Mesenchymal stem cell (in vitro differentiated cells and primary cell): Measurements from ENCODE around the gene CEP70.

Experiments used
- DNase-seq: peaks from one replicate; pipeline ENCODE4 v3.0.0-alpha.2; 2013
- H2AFZ ChIP-seq: one replicate; pipeline ENCODE4 v1.6.1; 2013; ENCODE audit warnings: low read depth, mild to moderate bottlenecking, control low read depth, inconsistent platforms, low read length, moderate library complexity
- H2AK5ac ChIP-seq: 2 replicates; pipeline ENCODE4 v1.6.1; 2013; ENCODE audit warnings: low read length, moderate library complexity, mild to moderate bottlenecking, inconsistent platforms; ENCODE audit not compliant: severe bottlenecking
- H2BK120ac ChIP-seq: one replicate; pipeline ENCODE4 v1.6.1; 2013; ENCODE audit warnings: low read depth, mild to moderate bottlenecking, inconsistent platforms, low read length, moderate library complexity
- H2BK12ac ChIP-seq, 2 experiments: one replicate each; pipeline ENCODE4 v1.6.1; 2013; ENCODE audit warnings: inconsistent platforms in 2 of 2, low read length in 2 of 2, mild to moderate bottlenecking in 2 of 2, moderate library complexity in 2 of 2, control low read depth in 1 of 2
- H2BK15ac ChIP-seq: one replicate; pipeline ENCODE4 v1.6.1; 2013; ENCODE audit warnings: mild to moderate bottlenecking, low read depth, inconsistent platforms; ENCODE audit not compliant: poor library complexity, severe bottlenecking
- H2BK5ac ChIP-seq: 2 replicates; pipeline ENCODE4 v1.6.1; 2013; ENCODE audit warnings: low read depth, mild to moderate bottlenecking, low read length, control low read depth, inconsistent platforms; ENCODE audit not compliant: poor library complexity, severe bottlenecking
- H3K14ac ChIP-seq, 2 experiments: one replicate each; pipeline ENCODE4 v1.6.1; 2013; ENCODE audit warnings: inconsistent platforms in 2 of 2, low read length in 2 of 2, control low read depth in 1 of 2, mild to moderate bottlenecking in 1 of 2, moderate library complexity in 1 of 2
- H3K18ac ChIP-seq, 2 experiments: one replicate each; pipeline ENCODE4 v1.6.1; 2013; ENCODE audit warnings: inconsistent platforms in 2 of 2, low read length in 2 of 2, control low read depth in 1 of 2, low read depth in 1 of 2, mild to moderate bottlenecking in 1 of 2
- H3K23ac ChIP-seq, 2 experiments: one replicate each; pipeline ENCODE4 v1.6.1; 2013; ENCODE audit warnings: inconsistent platforms in 2 of 2, low read length in 2 of 2, mild to moderate bottlenecking in 2 of 2, moderate library complexity in 2 of 2, control low read depth in 1 of 2
- H3K27ac ChIP-seq: 2 replicates; pipeline ENCODE4 v1.5.1; 2013; ENCODE audit warnings: mild to moderate bottlenecking, moderate library complexity, low read length, control low read depth, inconsistent platforms; ENCODE audit not compliant: poor library complexity, severe bottlenecking
- H3K27me3 ChIP-seq, 2 experiments: 2 replicates each; pipeline versions ENCODE4 v1.6.1 to v1.7.0; 2013; ENCODE audit warnings: low read length in 2 of 2, mild to moderate bottlenecking in 2 of 2, moderate library complexity in 2 of 2, control low read depth in 1 of 2, inconsistent platforms in 1 of 2; ENCODE audit not compliant: control insufficient read depth in 1 of 2, insufficient read depth in 1 of 2
- H3K36me3 ChIP-seq, 2 experiments: 2 replicates each; pipeline versions ENCODE4 v1.6.1 to v1.7.0; 2013; ENCODE audit warnings: low read length in 2 of 2, control low read depth in 1 of 2, inconsistent platforms in 1 of 2, low read depth in 1 of 2, mild to moderate bottlenecking in 1 of 2; ENCODE audit not compliant: insufficient read depth in 2 of 2, control insufficient read depth in 1 of 2
- H3K4ac ChIP-seq, 2 experiments: one replicate each; pipeline ENCODE4 v1.6.1; 2013; ENCODE audit warnings: inconsistent platforms in 2 of 2, low read length in 2 of 2, mild to moderate bottlenecking in 2 of 2, moderate library complexity in 2 of 2, control low read depth in 1 of 2, low read depth in 1 of 2
- H3K4me1 ChIP-seq: 2 replicates; pipeline ENCODE4 v1.6.1; 2013; ENCODE audit warnings: low read depth, low read length, control low read depth; ENCODE audit not compliant: control insufficient read depth, insufficient read depth
- H3K4me2 ChIP-seq: 2 replicates; pipeline ENCODE4 v1.6.1; 2013; ENCODE audit warnings: low read length, mild to moderate bottlenecking, inconsistent platforms; ENCODE audit not compliant: poor library complexity, severe bottlenecking
- H3K4me3 ChIP-seq, 2 experiments: 2 replicates each; pipeline versions ENCODE4 v1.5.1 to v1.7.0; 2013; ENCODE audit warnings: low read length in 2 of 2, mild to moderate bottlenecking in 2 of 2, control low read depth in 1 of 2, low read depth in 1 of 2; ENCODE audit not compliant: insufficient read depth in 1 of 2
- H3K79me1 ChIP-seq: replicated peaks from 2 replicates; pipeline ENCODE4 v1.6.1; 2013; ENCODE audit warnings: mild to moderate bottlenecking, control low read depth, low read length, inconsistent platforms; ENCODE audit not compliant: poor library complexity, severe bottlenecking
- H3K9ac ChIP-seq: 2 replicates; pipeline ENCODE4 v1.7.0; 2013; ENCODE audit warnings: mild to moderate bottlenecking, low read length, moderate library complexity
- H3K9me3 ChIP-seq: 2 replicates; pipeline ENCODE4 v1.7.0; 2013; ENCODE audit warnings: mild to moderate bottlenecking, low read length; ENCODE audit not compliant: control insufficient read depth
- H4K8ac ChIP-seq: one replicate; pipeline ENCODE4 v1.6.1; 2013; ENCODE audit warnings: inconsistent platforms, mild to moderate bottlenecking, low read length, moderate library complexity
- H4K91ac ChIP-seq: one replicate; pipeline ENCODE4 v1.6.1; 2013; ENCODE audit warnings: mild to moderate bottlenecking, low read length, inconsistent platforms
- WGBS: methylation state at CpG from one replicate; pipeline ENCODE4 v1.1.7; 2013; ENCODE audit warnings: mixed read lengths; 5-methylcytosine and 5-hydroxymethylcytosine counted together

Gene CEP70

DNA sequence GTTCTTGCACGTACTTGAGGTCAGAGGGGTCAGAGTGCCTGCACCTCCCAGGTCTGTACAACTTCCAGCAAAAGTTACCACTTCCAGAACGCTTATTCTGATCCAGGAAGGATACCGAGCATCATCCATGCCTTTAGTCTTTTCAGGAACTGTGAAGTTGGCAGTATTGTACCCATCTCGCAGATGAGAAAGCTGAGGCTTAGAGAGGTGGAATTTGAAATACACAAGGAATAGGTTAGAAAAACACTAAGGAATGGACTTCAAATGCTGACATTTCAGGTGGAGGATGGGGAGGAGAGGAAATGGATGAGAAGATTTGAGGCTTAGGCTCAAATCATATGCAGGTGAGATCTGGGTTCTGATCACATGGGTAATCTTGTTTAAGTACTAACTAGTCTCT, 148.4 kb downstream of the CEP70 start:
- Histone ChIP-seq H2BK15ac (no peak overlapping the region), H3K27me3 (no peaks in the 10 kb centered on the region), H3K9ac (no peak overlapping the region), H3K36me3 (no peaks in the 10 kb centered on the region), H2AFZ (no peak overlapping the region), H3K79me1 (no peaks in the 10 kb centered on the region), H3K23ac (no peak overlapping the region), H3K4me2 (no peak overlapping the region), H3K18ac (no peak overlapping the region), H3K4me3 (no peak overlapping the region), H3K9me3 (no peaks in the 10 kb centered on the region), H2BK12ac (no peak overlapping the region), H4K91ac (no peak overlapping the region), H3K14ac (no peak overlapping the region), H2AK5ac (no peak overlapping the region), H4K8ac (no peak overlapping the region), H3K4me1 (peaks cover 9% of the 10 kb centered on the region), H2BK5ac (no peak overlapping the region), H3K4ac (no peak overlapping the region), H2BK120ac (no peak overlapping the region), H3K27ac (no peak overlapping the region)
- no peak for DNase-seq
- 96% methylated on average over 4 of the region's 4 CpGs for WGBS

DNA sequence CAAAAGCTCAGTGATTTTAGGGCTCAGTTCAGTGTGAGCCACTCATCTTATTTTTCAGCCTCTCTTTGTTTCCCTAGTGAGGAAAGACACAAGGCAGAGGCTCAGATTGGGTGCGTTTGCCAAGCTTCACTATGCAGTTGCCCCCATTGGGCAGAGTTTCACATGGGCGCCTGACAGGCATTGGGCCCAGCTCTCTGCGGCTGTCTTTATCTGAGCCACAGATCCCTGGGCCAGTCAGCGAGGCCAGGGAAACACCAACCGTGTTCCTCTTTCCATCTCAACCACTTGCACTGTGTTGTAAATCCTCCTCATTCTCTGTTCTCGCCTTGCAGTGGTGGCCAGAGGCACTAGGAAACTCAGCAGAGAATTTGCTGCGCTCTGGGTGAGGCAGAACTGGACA, 148.8 kb downstream of the CEP70 start:
- no peak for DNase-seq
- H3K27ac ChIP-seq = no peak overlapping the region

More for the DNA sequence above, 148.8 kb downstream of the CEP70 start:
- Histone ChIP-seq H3K4me2 (no peak overlapping the region), H3K79me1 (no peaks in the 10 kb centered on the region), H3K9me3 (no peaks in the 10 kb centered on the region), H3K4me1 (peaks cover 9% of the 10 kb centered on the region), H4K8ac (no peak overlapping the region), H2BK120ac (no peak overlapping the region), H3K36me3 (no peaks in the 10 kb centered on the region), H3K18ac (no peak overlapping the region), H3K4me3 (no peak overlapping the region), H4K91ac (no peak overlapping the region), H3K9ac (no peak overlapping the region), H2BK15ac (no peak overlapping the region), H3K14ac (no peak overlapping the region), H3K23ac (no peak overlapping the region), H2AK5ac (no peak overlapping the region), H3K4ac (no peak overlapping the region), H2AFZ (no peak overlapping the region), H3K27me3 (no peaks in the 10 kb centered on the region), H2BK12ac (no peak overlapping the region), H2BK5ac (no peak overlapping the region)
- WGBS = 92% methylated on average over 7 of the region's 7 CpGs
